ENCODE measurements around the gene PRKAG1.

- TF ChIP-seq, protein P1, sequence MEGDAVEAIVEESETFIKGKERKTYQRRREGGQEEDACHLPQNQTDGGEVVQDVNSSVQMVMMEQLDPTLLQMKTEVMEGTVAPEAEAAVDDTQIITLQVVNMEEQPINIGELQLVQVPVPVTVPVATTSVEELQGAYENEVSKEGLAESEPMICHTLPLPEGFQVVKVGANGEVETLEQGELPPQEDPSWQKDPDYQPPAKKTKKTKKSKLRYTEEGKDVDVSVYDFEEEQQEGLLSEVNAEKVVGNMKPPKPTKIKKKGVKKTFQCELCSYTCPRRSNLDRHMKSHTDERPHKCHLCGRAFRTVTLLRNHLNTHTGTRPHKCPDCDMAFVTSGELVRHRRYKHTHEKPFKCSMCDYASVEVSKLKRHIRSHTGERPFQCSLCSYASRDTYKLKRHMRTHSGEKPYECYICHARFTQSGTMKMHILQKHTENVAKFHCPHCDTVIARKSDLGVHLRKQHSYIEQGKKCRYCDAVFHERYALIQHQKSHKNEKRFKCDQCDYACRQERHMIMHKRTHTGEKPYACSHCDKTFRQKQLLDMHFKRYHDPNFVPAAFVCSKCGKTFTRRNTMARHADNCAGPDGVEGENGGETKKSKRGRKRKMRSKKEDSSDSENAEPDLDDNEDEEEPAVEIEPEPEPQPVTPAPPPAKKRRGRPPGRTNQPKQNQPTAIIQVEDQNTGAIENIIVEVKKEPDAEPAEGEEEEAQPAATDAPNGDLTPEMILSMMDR (IDR thresholded peaks at IDR 0.05; ENCODE audit: insufficient read depth, low read depth, low read length), result no peak
- TF ChIP-seq EZH2 (IDR thresholded peaks at IDR 0.05; ENCODE audit: insufficient read depth, low read length), result peak; percentile 88
Measured at GRCh38 chr12:48979602-48980388, 38.8 kb downstream of the PRKAG1 start.

All from astrocyte (in vitro differentiated cells and primary cell).